Heart left ventricle (tissue), 16 donors: ENCODE data around the gene BRF1. TPM values are rescaled to one million over a fixed set of nuclear protein-coding genes. Genes with fewer than 3 reads are reported as not detected.

Experiments
- ATAC-seq, 4 donors: fragments of 200-7000 bp; cut with Tn5 transposase; one replicate each; pipeline ENCODE4 v1.9.1; 2020 to 2022; ENCODE audit warnings: moderate library complexity in 4 of 4, mild to moderate bottlenecking in 3 of 4, moderate number of reproducible peaks in 1 of 4
- DNase-seq, 5 donors: peaks; one replicate each; pipeline ENCODE4 v3.0.0-alpha.2; 2020
- H3K27ac ChIP-seq, 12 donors: fragments of 200-600 bp; sonication (generic) in 4 of 12; one replicate each; pipeline versions ENCODE4 v1.5.0 to v1.8.0; 2016 to 2022; ENCODE audit warnings: mild to moderate bottlenecking in 2 of 12
- H3K27me3 ChIP-seq, 9 donors: fragments of 200-600 bp; sonication (generic) in 2 of 9; one replicate each; pipeline versions ENCODE4 v1.5.1 to v1.8.0; 2016 to 2022; ENCODE audit warnings: mild to moderate bottlenecking in 3 of 9
- H3K36me3 ChIP-seq, 9 donors: fragments of 200-600 bp; sonication (generic) in 2 of 9; one replicate each; pipeline versions ENCODE4 v1.5.0 to v1.8.0; 2018 to 2022; ENCODE audit warnings: mild to moderate bottlenecking in 2 of 9
- H3K4me1 ChIP-seq, 12 donors: fragments of 200-600 bp; sonication (generic) in 4 of 12; one replicate each; pipeline versions ENCODE4 v1.5.0 to v1.8.0; 2016 to 2022; ENCODE audit warnings: mild to moderate bottlenecking in 3 of 12
- H3K4me3 ChIP-seq, 12 donors: fragments of 200-600 bp; sonication (generic) in 4 of 12; one replicate each; pipeline versions ENCODE4 v1.5.0 to v1.8.0; 2017 to 2022; ENCODE audit warnings: mild to moderate bottlenecking in 9 of 12, moderate library complexity in 4 of 12
- H3K9me3 ChIP-seq, 12 donors: fragments of 200-600 bp; sonication (generic) in 4 of 12; one replicate each; pipeline versions ENCODE4 v1.5.0 to v1.8.0; 2016 to 2022; ENCODE audit warnings: mild to moderate bottlenecking in 1 of 12
- CTCF ChIP-seq, 12 donors: fragments of 200-600 bp; sonication (generic) in 4 of 12; IDR thresholded peaks; one replicate each; pipeline versions ENCODE4 v1.5.0 to v1.8.0; 2018 to 2022; ENCODE audit warnings: antibody characterized with exemption in 12 of 12, mild to moderate bottlenecking in 5 of 12
- POLR2A ChIP-seq, 2 donors: fragments of 450-650 bp; IDR thresholded peaks; one replicate each; pipeline ENCODE4 v1.6.1; 2017; ENCODE audit warnings: antibody characterized with exemption in 2 of 2, mild to moderate bottlenecking in 2 of 2, moderate library complexity in 2 of 2
- WGBS, 4 donors: extraction: QIAGEN DNeasy Blood & Tissue Kit in 2 of 4; methylation state at CpG; one replicate each; pipeline versions ENCODE4 v1.1.5 to v1.1.7; 2013 to 2018; 5-methylcytosine and 5-hydroxymethylcytosine counted together
- intact Hi-C, 10 donors: fragments of 100-400 bp; cut with DNase I; formaldehyde crosslinking; loops; one replicate each; pipeline versions ENCODE4 v1.11.1 to v1.14.2; 2022
- polyA plus RNA-seq, 2 donors: library from polyadenylated mRNA; stranded (reverse); fragments of 200-250 nt; gene quantifications; one replicate each; pipeline ENCODE4 v1.2.3, GENCODE V29; 2013
- total RNA-seq, 9 donors: library from RNA; depleted of rRNA in 2 of 9; stranded (reverse); fragments of >200 nt in 2 of 9; fragmentation: NEBNext Ultra II Directional in 3 of 9; extraction: Animal tissue kit (Norgen Biotek cat#: 25700) in 3 of 9; gene quantifications; one replicate each; pipeline versions ENCODE4 v1.1.0 to v1.2.4, GENCODE V29; 2016 to 2023
- donor health status: ischemic (EF 13 %, LVEDD 7.1; RV severe dilation, severe dysfunction).
- donor health status: healthy with polysubstance abuse.
- donor health status: DM: no; HTN: yes; CAD: no.
- donor health status: DM: no; HTN: no; CAD: no.
- donor health status: ischemic (EF 25% LVEDD 6.9; RV normal size, moderate dysfunction).
- donor health status: ischemic (EF 25% LVEDD 5.7; RV mildly dilated, moderate dysfunction).
- donor health status: healthy.
- donor health status: DM: yes; HTN: yes; CAD: no.
- donor health status: ischemic (EF 35%, LVEDD 5.7; RV mildly dilated, moderate dysfunction).
- donor health status: nonischemic (EF 11% LVEDD 7.7; RV severe dilation, severe dysfunction).
- donor health status: DM: yes; HTN: yes; CAD: no.
- donor health status: PGD.
- donor health status: ischemic (EF 29% LVEDD 5.4; RV normal size, mild dysfunction).
- donor health status: nonischemic (EF 23%, LVEDD 6.1; RV moderate dilation, normal function).

The BRF1 gene
- total and polyA plus RNA-seq, 11 donors, result 13.3 to 25.3 (median 18.7) TPM

GRCh38 chr14:105317546-105317945 lies 16.7 kb upstream of the BRF1 start:
- Histone ChIP-seq H3K27me3 (no peaks in the 10 kb centered on the region), H3K9me3 (no peaks in the 10 kb centered on the region), H3K4me1 (peaks cover under 1 to 43% (median 34%) of the 10 kb centered on the region in 12 donors), H3K36me3 (no peaks in the 10 kb centered on the region), H3K27ac (peak overlapping the region in 5 of 12 donors; percentile 2 to 75 (median 19)), H3K4me3 (peak overlapping the region in 1 of 12 donors; percentile 15)
- 44 to 68% (median 50%) methylated on average over 11 of the region's 11 CpGs for WGBS, 4 donors
- DNase-seq, result no peak
- peak in 1 of 4 donors; percentile 21 for ATAC-seq
- intact Hi-C loops, result loop anchor here in 3 of 10 donors (5.0 kb wide), 1 partner anchor 35 kb away; no protein-coding TSS in a partner anchor
- TF ChIP-seq POLR2A (IDR thresholded peaks at IDR 0.05) (no peak), CTCF (IDR thresholded peaks at IDR 0.05) (peak in 1 of 12 donors; percentile 20)

GRCh38 chr14:105316968-105317510 lies 16.2 kb upstream of the BRF1 start:
- Histone ChIP-seq H3K36me3 (no peaks in the 10 kb centered on the region), H3K27me3 (no peaks in the 10 kb centered on the region), H3K4me1 (peaks cover 0 to 41% (median 34%) of the 10 kb centered on the region in 12 donors), H3K4me3 (peak overlapping the region in 1 of 12 donors; percentile 15), H3K9me3 (no peaks in the 10 kb centered on the region), H3K27ac (peak overlapping the region in 6 of 12 donors; percentile 2 to 86 (median 26))
- DNase-seq (no peak), ATAC-seq (no peak)
- no peak for TF ChIP-seq CTCF (IDR thresholded peaks at IDR 0.05)
- no peak for TF ChIP-seq POLR2A (IDR thresholded peaks at IDR 0.05)
- WGBS, 4 donors, result 56 to 68% (median 59%) methylated on average over 18 of the region's 18 CpGs
- intact Hi-C loops, result loop anchor here in 3 of 10 donors (5.0 kb wide), 1 partner anchor 35 kb away; no protein-coding TSS in a partner anchor

GRCh38 chr14:105316577-105316941 lies 15.8 kb upstream of the BRF1 start:
- intact Hi-C loops, result loop anchor here in 3 of 10 donors (5.0 kb wide), 1 partner anchor 36 kb away; no protein-coding TSS in a partner anchor
- ATAC-seq (no peak), DNase-seq (no peak)
- Histone ChIP-seq H3K36me3 (no peaks in the 10 kb centered on the region), H3K27me3 (no peaks in the 10 kb centered on the region), H3K4me3 (peak overlapping the region in 3 of 12 donors; percentile 71 to 90 (median 80)), H3K27ac (peak overlapping the region in 3 of 12 donors; percentile 5 to 86 (median 75)), H3K4me1 (peaks cover 0 to 41% (median 34%) of the 10 kb centered on the region in 12 donors), H3K9me3 (no peaks in the 10 kb centered on the region)
- 89 to 98% (median 91%) methylated on average over 8 to 10 of the region's 10 CpGs for WGBS, 4 donors
- no peak for TF ChIP-seq POLR2A (IDR thresholded peaks at IDR 0.05)
- no peak for TF ChIP-seq CTCF (IDR thresholded peaks at IDR 0.05)

- H3K27ac ChIP-seq, result peak overlapping the region in 10 of 12 donors; percentile 40 to 86 (median 74)
- intact Hi-C loops, result loop anchor here in 4 of 10 donors (2.0 to 5.0 kb wide), 2 partner anchors 15 to 36 kb away; partner anchors contain the start of gene BRF1 (in 1 of the 4)
- DNase-seq (no peak), ATAC-seq (no peak)
- H3K4me1 ChIP-seq, result peaks cover 0 to 41% (median 34%) of the 10 kb centered on the region in 12 donors
- H3K36me3 ChIP-seq, result no peaks in the 10 kb centered on the region
- no peak for TF ChIP-seq POLR2A (IDR thresholded peaks at IDR 0.05)
- no peak for TF ChIP-seq CTCF (IDR thresholded peaks at IDR 0.05)
- no peaks in the 10 kb centered on the region for H3K9me3 ChIP-seq
- peak overlapping the region; percentile 67 to 97 (median 80) for H3K4me3 ChIP-seq
- 57 to 79% (median 64%) methylated on average over 4 to 15 of the region's 15 CpGs for WGBS, 4 donors
- H3K27me3 ChIP-seq, result no peaks in the 10 kb centered on the region
These were observed 15.3 kb upstream of the BRF1 start for GRCh38 chr14:105315941-105316576.
